ENCODE measurements around the gene PTH2R. TPM values are rescaled to one million over a fixed set of nuclear protein-coding genes. Genes with fewer than 3 reads are reported as not detected.
"Not testable (repeated sequence)": the region's sequence is repeated elsewhere in the genome, so short reads cannot be mapped to it uniquely, and the experiment has no call there.

Gene PTH2R
- total RNA-seq, 1 donor from 2014 or later = not detected

GRCh38 chr2:208531361-208531760, 124.8 kb downstream of the PTH2R start:
- Mint-ChIP-seq H3K36me3 (ENCODE audit: unreplicated experiment) (no peaks in the 10 kb centered on the region), H3K4me1 (ENCODE audit: unreplicated experiment) (no peaks in the 10 kb centered on the region), H3K27ac (ENCODE audit: unreplicated experiment) (no peak overlapping the region), H3K9me3 (ENCODE audit: unreplicated experiment) (no peaks in the 10 kb centered on the region), H3K27me3 (ENCODE audit: unreplicated experiment) (no peaks in the 10 kb centered on the region), H3K4me3 (ENCODE audit: unreplicated experiment) (no peak overlapping the region)
- no peak for DNase-seq (ENCODE audit: extremely low spot score, unreplicated experiment)
- no peak for TF ChIP-seq CTCF (IDR thresholded peaks at IDR 0.05)

GRCh38 chr2:208535578-208535977, 129.0 kb downstream of the PTH2R start:
- not testable (repeated sequence) for DNase-seq (ENCODE audit: extremely low spot score, unreplicated experiment); H3K4me3 Mint-ChIP-seq (ENCODE audit: unreplicated experiment); H3K9me3 Mint-ChIP-seq (ENCODE audit: unreplicated experiment); H3K36me3 Mint-ChIP-seq (ENCODE audit: unreplicated experiment); H3K27ac Mint-ChIP-seq (ENCODE audit: unreplicated experiment); H3K27me3 Mint-ChIP-seq (ENCODE audit: unreplicated experiment); H3K4me1 Mint-ChIP-seq (ENCODE audit: unreplicated experiment)

GRCh38 chr2:208541461-208541988, 134.9 kb downstream of the PTH2R start:
- TF ChIP-seq CTCF (IDR thresholded peaks at IDR 0.05) = no peak
- no peaks in the 10 kb centered on the region for H3K36me3 Mint-ChIP-seq (ENCODE audit: unreplicated experiment)
- no peak overlapping the region for H3K27ac Mint-ChIP-seq (ENCODE audit: unreplicated experiment)

GRCh38 chr2:208541989-208542464, 135.4 kb downstream of the PTH2R start:
- DNase-seq (ENCODE audit: extremely low spot score, unreplicated experiment) = no peak
- Mint-ChIP-seq H3K9me3 (ENCODE audit: unreplicated experiment) (no peaks in the 10 kb centered on the region), H3K27me3 (ENCODE audit: unreplicated experiment) (peaks cover 2% of the 10 kb centered on the region), H3K4me1 (ENCODE audit: unreplicated experiment) (no peaks in the 10 kb centered on the region), H3K36me3 (ENCODE audit: unreplicated experiment) (no peaks in the 10 kb centered on the region), H3K4me3 (ENCODE audit: unreplicated experiment) (no peak overlapping the region), H3K27ac (ENCODE audit: unreplicated experiment) (no peak overlapping the region)
- TF ChIP-seq CTCF (IDR thresholded peaks at IDR 0.05) = no peak

More at GRCh38 chr2:208541461-208541988, 134.9 kb downstream of the PTH2R start:
- Mint-ChIP-seq H3K27me3 (ENCODE audit: unreplicated experiment) (peaks cover 2% of the 10 kb centered on the region), H3K4me3 (ENCODE audit: unreplicated experiment) (no peak overlapping the region), H3K4me1 (ENCODE audit: unreplicated experiment) (no peaks in the 10 kb centered on the region), H3K9me3 (ENCODE audit: unreplicated experiment) (no peaks in the 10 kb centered on the region)
- no peak for DNase-seq (ENCODE audit: extremely low spot score, unreplicated experiment)

GRCh38 chr2:208542465-208543041, 136.0 kb downstream of the PTH2R start:
- H3K9me3 Mint-ChIP-seq (ENCODE audit: unreplicated experiment) = no peaks in the 10 kb centered on the region
- H3K27ac Mint-ChIP-seq (ENCODE audit: unreplicated experiment) = no peak overlapping the region
- no peak for DNase-seq (ENCODE audit: extremely low spot score, unreplicated experiment)
- no peaks in the 10 kb centered on the region for H3K4me1 Mint-ChIP-seq (ENCODE audit: unreplicated experiment)
- H3K27me3 Mint-ChIP-seq (ENCODE audit: unreplicated experiment) = peaks cover 2% of the 10 kb centered on the region
- no peak for TF ChIP-seq CTCF (IDR thresholded peaks at IDR 0.05)
- H3K36me3 Mint-ChIP-seq (ENCODE audit: unreplicated experiment) = no peaks in the 10 kb centered on the region
- no peak overlapping the region for H3K4me3 Mint-ChIP-seq (ENCODE audit: unreplicated experiment)

Other genes starting within 250 kb of the PTH2R start
- gene CRYGA, start 243.2 kb upstream of the PTH2R start, total RNA-seq = not detected in 2 replicates
- gene C2orf80, start 216.8 kb upstream of the PTH2R start, total RNA-seq = not detected in 2 replicates
- gene IDH1, start 151.7 kb upstream of the PTH2R start, total RNA-seq = 49.6 and 52.1 TPM in 2 replicates
- gene PIKFYVE, start 140.5 kb upstream of the PTH2R start, total RNA-seq = 37.1 and 38.8 TPM in 2 replicates